ENCODE data around the gene TP63.
"Not testable (repeated sequence)": the region's sequence is repeated elsewhere in the genome, so short reads cannot be mapped to it uniquely, and the experiment has no call there.

GRCh38 chr3:189750972-189751371 lies 119.8 kb downstream of the TP63 start:
- not testable (repeated sequence) for TF ChIP-seq CTCF (conservative IDR thresholded peaks at IDR 0.05); EZH2 (IDR thresholded peaks at IDR 0.05; ENCODE audit: low read depth)

Measured in PC-9 (cell line).